HepG2 (cell line): Measurements from ENCODE around the gene FABP1. TPM values are rescaled to one million over a fixed set of nuclear protein-coding genes. Genes with fewer than 3 reads are reported as not detected.

Source experiments
- CEBPG ChIP-seq: IDR thresholded peaks from 2 replicates; pipeline ENCODE4 v1.6.1; 2016
- DPF2 ChIP-seq: sonication (generic); formaldehyde crosslinking; IDR thresholded peaks from 2 replicates; pipeline ENCODE4 v1.4.0; 2020; ENCODE audit warnings: mild to moderate bottlenecking, low read depth, missing genetic modification reagents, borderline replicate concordance
- FOXK1 ChIP-seq: sonication (generic); formaldehyde crosslinking; IDR thresholded peaks from 2 replicates; pipeline ENCODE4 v1.4.0; 2020; ENCODE audit warnings: low read depth, missing genetic modification reagents, borderline replicate concordance
- JARID2 ChIP-seq: sonication (generic); formaldehyde crosslinking; IDR thresholded peaks from 2 replicates; pipeline ENCODE4 v1.8.1; 2023; ENCODE audit warnings: missing genetic modification reagents, inconsistent platforms; ENCODE audit not compliant: insufficient replicate concordance
- NFIB ChIP-seq: sonication (generic); formaldehyde crosslinking; IDR thresholded peaks from 2 replicates; pipeline ENCODE4 v1.9.0; 2021; ENCODE audit warnings: missing genetic modification reagents, mild to moderate bottlenecking, borderline replicate concordance
- NR1H2 ChIP-seq: sonication (generic); formaldehyde crosslinking; IDR thresholded peaks from 2 replicates; pipeline ENCODE4 v1.8.1; 2022; ENCODE audit warnings: low read depth, missing genetic modification reagents, borderline replicate concordance
- ZKSCAN1 ChIP-seq: fragments of 150-350 bp; IDR thresholded peaks from 2 replicates; pipeline ENCODE4 v1.6.1; 2014; ENCODE audit warnings: low read length
- ZNF292 ChIP-seq: sonication (generic); formaldehyde crosslinking; IDR thresholded peaks from 2 replicates; pipeline ENCODE4 v1.8.1; 2022; ENCODE audit warnings: mild to moderate bottlenecking, low read depth, missing genetic modification reagents, borderline replicate concordance
- polyA plus RNA-seq, 8 experiments: library from polyadenylated mRNA; depleted of rRNA in 3 of 8; stranded (reverse) in 7 of 8; unstranded in 1 of 8; fragments of >200 nt; fragmentation: Illumina TruSeq in 4 of 8; extraction: Trizol in 4 of 8; gene quantifications; 2 replicates each; pipeline versions ENCODE4 v1.2.1 to v1.2.3, GENCODE V29; 2011 to 2016; ENCODE audit warnings: low read depth in 4 of 8, missing spikeins in 1 of 8, mixed read lengths in 1 of 8; ENCODE audit not compliant: insufficient read depth in 1 of 8
- total RNA-seq, 5 experiments: library from RNA; depleted of rRNA; stranded (reverse); fragments of >200 nt; fragmentation: Illumina TruSeq; extraction: Trizol; gene quantifications; 2 replicates each; pipeline ENCODE4 v1.2.3, GENCODE V29; 2016; ENCODE audit warnings: low read depth in 1 of 5
- TF ChIP-seq, protein P1 (sequence below): sonication (generic); formaldehyde crosslinking; IDR thresholded peaks from 2 replicates; pipeline ENCODE4 v1.4.0; 2020; ENCODE audit warnings: mild to moderate bottlenecking, missing genetic modification reagents, borderline replicate concordance
- TF ChIP-seq, protein P2 (sequence below): sonication (generic); formaldehyde crosslinking; IDR thresholded peaks from 2 replicates; pipeline ENCODE4 v1.4.0; 2020; ENCODE audit warnings: missing genetic modification reagents
- TF ChIP-seq, protein P3 (sequence below): sonication (generic); formaldehyde crosslinking; IDR thresholded peaks from 2 replicates; pipeline ENCODE4 v1.4.0; 2020; ENCODE audit warnings: missing genetic modification reagents, borderline replicate concordance
- TF ChIP-seq, protein P4 (sequence below): sonication (generic); formaldehyde crosslinking; IDR thresholded peaks from 2 replicates; pipeline ENCODE4 v1.4.0; 2020; ENCODE audit warnings: missing genetic modification reagents, borderline replicate concordance
- TF ChIP-seq, protein P5 (sequence below): sonication (generic); formaldehyde crosslinking; IDR thresholded peaks from 2 replicates; pipeline ENCODE4 v1.5.1; 2020; ENCODE audit warnings: missing genetic modification reagents, mild to moderate bottlenecking, borderline replicate concordance
- TF ChIP-seq, protein P6 (sequence below): sonication (generic); formaldehyde crosslinking; IDR thresholded peaks from 2 replicates; pipeline ENCODE4 v1.5.0; 2020; ENCODE audit warnings: mild to moderate bottlenecking, missing genetic modification reagents, moderate library complexity
- TF ChIP-seq, protein P7 (sequence below): IDR thresholded peaks from 2 replicates; pipeline ENCODE4 v1.6.1; 2016; ENCODE audit warnings: missing compliant biosample characterization, missing genetic modification reagents, borderline replicate concordance

The FABP1 gene
- total and polyA plus RNA-seq, 2 of the 13 experiments (the other 11 are each of a cell fraction or from before 2014, with no cell fraction given) = 644 to 1,608 TPM

DNA sequence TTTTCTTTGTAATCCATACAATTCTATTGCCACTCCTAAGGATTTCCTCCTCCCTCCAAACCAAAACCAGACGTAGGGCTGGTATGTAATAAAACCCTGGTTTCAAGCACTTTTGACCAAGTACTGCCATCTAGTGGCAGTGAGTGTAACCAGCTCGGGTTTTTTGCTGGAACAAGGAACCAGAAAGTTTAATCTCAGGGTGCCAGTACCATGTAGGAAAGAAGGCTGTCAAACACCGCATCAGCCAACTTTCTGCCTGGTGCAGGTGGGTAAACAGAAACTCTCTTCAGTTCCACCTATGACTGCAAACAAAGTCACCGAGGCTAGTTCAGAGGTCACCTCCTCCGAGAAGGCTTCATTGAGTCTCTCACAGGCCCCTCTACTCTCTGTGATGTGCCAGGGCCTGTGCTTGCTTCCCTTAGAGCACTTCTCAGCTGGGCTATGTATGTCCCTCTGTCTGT lies 32.1 kb upstream of the FABP1 start (continued):
- TF ChIP-seq, protein P1, sequence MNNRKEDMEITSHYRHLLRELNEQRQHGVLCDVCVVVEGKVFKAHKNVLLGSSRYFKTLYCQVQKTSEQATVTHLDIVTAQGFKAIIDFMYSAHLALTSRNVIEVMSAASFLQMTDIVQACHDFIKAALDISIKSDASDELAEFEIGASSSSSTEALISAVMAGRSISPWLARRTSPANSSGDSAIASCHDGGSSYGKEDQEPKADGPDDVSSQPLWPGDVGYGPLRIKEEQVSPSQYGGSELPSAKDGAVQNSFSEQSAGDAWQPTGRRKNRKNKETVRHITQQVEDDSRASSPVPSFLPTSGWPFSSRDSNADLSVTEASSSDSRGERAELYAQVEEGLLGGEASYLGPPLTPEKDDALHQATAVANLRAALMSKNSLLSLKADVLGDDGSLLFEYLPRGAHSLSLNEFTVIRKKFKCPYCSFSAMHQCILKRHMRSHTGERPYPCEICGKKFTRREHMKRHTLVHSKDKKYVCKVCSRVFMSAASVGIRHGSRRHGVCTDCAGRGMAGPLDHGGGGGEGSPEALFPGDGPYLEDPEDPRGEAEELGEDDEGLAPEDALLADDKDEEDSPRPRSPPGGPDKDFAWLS (CRISPR knock-in tag) = no peak
- TF ChIP-seq, protein P2, sequence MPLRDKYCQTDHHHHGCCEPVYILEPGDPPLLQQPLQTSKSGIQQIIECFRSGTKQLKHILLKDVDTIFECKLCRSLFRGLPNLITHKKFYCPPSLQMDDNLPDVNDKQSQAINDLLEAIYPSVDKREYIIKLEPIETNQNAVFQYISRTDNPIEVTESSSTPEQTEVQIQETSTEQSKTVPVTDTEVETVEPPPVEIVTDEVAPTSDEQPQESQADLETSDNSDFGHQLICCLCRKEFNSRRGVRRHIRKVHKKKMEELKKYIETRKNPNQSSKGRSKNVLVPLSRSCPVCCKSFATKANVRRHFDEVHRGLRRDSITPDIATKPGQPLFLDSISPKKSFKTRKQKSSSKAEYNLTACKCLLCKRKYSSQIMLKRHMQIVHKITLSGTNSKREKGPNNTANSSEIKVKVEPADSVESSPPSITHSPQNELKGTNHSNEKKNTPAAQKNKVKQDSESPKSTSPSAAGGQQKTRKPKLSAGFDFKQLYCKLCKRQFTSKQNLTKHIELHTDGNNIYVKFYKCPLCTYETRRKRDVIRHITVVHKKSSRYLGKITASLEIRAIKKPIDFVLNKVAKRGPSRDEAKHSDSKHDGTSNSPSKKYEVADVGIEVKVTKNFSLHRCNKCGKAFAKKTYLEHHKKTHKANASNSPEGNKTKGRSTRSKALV = no peak
- no peak for TF ChIP-seq NFIB (CRISPR knock-in tag)
- TF ChIP-seq, protein P3, sequence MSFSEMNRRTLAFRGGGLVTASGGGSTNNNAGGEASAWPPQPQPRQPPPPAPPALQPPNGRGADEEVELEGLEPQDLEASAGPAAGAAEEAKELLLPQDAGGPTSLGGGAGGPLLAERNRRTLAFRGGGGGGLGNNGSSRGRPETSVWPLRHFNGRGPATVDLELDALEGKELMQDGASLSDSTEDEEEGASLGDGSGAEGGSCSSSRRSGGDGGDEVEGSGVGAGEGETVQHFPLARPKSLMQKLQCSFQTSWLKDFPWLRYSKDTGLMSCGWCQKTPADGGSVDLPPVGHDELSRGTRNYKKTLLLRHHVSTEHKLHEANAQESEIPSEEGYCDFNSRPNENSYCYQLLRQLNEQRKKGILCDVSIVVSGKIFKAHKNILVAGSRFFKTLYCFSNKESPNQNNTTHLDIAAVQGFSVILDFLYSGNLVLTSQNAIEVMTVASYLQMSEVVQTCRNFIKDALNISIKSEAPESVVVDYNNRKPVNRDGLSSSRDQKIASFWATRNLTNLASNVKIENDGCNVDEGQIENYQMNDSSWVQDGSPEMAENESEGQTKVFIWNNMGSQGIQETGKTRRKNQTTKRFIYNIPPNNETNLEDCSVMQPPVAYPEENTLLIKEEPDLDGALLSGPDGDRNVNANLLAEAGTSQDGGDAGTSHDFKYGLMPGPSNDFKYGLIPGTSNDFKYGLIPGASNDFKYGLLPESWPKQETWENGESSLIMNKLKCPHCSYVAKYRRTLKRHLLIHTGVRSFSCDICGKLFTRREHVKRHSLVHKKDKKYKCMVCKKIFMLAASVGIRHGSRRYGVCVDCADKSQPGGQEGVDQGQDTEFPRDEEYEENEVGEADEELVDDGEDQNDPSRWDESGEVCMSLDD (CRISPR knock-in tag) = no peak
- TF ChIP-seq CEBPG = 0 out of 2 replicates have a peak, but pooled peaks have one; percentile 54
- TF ChIP-seq, protein P4, sequence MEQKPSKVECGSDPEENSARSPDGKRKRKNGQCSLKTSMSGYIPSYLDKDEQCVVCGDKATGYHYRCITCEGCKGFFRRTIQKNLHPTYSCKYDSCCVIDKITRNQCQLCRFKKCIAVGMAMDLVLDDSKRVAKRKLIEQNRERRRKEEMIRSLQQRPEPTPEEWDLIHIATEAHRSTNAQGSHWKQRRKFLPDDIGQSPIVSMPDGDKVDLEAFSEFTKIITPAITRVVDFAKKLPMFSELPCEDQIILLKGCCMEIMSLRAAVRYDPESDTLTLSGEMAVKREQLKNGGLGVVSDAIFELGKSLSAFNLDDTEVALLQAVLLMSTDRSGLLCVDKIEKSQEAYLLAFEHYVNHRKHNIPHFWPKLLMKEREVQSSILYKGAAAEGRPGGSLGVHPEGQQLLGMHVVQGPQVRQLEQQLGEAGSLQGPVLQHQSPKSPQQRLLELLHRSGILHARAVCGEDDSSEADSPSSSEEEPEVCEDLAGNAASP (CRISPR knock-in tag) = peak; percentile 74
- TF ChIP-seq, protein P5, sequence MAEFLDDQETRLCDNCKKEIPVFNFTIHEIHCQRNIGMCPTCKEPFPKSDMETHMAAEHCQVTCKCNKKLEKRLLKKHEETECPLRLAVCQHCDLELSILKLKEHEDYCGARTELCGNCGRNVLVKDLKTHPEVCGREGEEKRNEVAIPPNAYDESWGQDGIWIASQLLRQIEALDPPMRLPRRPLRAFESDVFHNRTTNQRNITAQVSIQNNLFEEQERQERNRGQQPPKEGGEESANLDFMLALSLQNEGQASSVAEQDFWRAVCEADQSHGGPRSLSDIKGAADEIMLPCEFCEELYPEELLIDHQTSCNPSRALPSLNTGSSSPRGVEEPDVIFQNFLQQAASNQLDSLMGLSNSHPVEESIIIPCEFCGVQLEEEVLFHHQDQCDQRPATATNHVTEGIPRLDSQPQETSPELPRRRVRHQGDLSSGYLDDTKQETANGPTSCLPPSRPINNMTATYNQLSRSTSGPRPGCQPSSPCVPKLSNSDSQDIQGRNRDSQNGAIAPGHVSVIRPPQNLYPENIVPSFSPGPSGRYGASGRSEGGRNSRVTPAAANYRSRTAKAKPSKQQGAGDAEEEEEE (CRISPR knock-in tag) = no peak
- TF ChIP-seq DPF2 = no peak
- no peak for TF ChIP-seq ZNF292 (CRISPR knock-in tag)
- TF ChIP-seq NR1H2 = no peak
- TF ChIP-seq, protein P6, sequence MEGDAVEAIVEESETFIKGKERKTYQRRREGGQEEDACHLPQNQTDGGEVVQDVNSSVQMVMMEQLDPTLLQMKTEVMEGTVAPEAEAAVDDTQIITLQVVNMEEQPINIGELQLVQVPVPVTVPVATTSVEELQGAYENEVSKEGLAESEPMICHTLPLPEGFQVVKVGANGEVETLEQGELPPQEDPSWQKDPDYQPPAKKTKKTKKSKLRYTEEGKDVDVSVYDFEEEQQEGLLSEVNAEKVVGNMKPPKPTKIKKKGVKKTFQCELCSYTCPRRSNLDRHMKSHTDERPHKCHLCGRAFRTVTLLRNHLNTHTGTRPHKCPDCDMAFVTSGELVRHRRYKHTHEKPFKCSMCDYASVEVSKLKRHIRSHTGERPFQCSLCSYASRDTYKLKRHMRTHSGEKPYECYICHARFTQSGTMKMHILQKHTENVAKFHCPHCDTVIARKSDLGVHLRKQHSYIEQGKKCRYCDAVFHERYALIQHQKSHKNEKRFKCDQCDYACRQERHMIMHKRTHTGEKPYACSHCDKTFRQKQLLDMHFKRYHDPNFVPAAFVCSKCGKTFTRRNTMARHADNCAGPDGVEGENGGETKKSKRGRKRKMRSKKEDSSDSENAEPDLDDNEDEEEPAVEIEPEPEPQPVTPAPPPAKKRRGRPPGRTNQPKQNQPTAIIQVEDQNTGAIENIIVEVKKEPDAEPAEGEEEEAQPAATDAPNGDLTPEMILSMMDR (CRISPR knock-in tag) = peak; percentile 97
- TF ChIP-seq ZKSCAN1 = 0 out of 2 replicates have a peak, but pooled peaks have one; percentile 5
- TF ChIP-seq, protein P7, sequence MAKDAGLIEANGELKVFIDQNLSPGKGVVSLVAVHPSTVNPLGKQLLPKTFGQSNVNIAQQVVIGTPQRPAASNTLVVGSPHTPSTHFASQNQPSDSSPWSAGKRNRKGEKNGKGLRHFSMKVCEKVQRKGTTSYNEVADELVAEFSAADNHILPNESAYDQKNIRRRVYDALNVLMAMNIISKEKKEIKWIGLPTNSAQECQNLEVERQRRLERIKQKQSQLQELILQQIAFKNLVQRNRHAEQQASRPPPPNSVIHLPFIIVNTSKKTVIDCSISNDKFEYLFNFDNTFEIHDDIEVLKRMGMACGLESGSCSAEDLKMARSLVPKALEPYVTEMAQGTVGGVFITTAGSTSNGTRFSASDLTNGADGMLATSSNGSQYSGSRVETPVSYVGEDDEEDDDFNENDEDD (CRISPR knock-in tag) = 0 out of 2 replicates have a peak, but pooled peaks have one; percentile 31
- TF ChIP-seq JARID2 = no peak
- TF ChIP-seq FOXK1 = peak; percentile 60; the same call in 1 of the 2 replicates
